GM18873 (cell line): ENCODE results near the gene JAG2.

ENCODE experiments used
- ATAC-seq: cut with Tn5 transposase; IDR thresholded peaks from one replicate; pipeline ENCODE4 v1.9.1; 2021; ENCODE audit warnings: mild to moderate bottlenecking, moderate library complexity, moderate number of reproducible peaks; ENCODE audit not compliant: unreplicated experiment, low FRiP score

Gene JAG2

DNA sequence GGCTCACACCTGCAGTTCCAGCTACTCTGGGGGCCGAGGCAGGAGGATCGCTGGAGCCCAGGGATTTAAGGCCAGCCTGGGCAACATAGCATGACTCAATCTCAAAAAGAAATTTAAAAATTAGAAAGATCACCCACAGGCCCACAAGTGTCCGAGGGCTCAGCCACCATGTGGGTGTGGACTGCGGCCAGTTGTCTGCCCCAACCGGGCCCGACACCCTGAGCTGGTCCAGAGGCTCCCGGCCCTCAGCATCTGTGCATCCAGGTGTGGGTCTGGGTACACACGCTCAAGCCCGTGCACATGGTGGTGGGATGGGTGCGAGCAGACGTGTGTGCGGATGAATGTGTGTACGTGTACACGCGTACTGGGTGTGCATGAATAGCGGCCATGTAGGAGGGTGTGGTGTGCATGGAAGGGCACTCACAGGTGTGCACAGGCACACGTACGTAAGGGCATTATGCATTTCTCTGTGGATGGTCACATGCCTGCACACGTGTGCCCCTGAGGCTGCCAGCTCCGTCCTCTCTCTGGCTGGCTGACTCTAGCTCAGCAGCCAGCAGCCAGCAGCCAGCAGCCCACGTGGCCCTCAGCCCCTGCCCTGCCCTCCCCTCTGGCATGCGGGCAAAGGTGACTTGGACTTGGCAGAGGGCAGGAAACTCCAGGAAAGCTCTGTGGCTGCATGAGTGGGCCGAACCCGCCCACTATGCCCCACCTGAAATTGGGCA, 35.8 kb upstream of the JAG2 start:
- ATAC-seq: no peak

DNA sequence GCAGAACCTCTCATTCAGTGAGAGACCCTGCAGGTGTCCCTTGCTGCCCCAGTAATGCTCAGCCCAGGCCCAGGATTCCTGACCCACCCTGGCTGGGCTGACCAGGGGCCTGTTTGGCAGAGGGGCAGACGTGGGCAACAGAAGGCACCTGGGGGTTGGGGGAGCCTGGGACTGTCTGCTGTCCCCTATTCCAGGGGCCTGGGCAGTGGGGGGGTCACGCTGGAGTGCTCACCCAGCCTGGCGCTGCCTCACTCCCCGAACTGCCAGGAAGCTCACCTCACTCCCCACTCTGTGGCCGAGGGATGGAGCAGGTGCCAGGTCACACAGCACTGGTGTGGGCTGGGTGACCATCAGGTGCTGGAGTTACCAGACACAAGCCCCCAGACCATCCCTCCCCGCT, 35.1 kb upstream of the JAG2 start:
- ATAC-seq: no peak

DNA sequence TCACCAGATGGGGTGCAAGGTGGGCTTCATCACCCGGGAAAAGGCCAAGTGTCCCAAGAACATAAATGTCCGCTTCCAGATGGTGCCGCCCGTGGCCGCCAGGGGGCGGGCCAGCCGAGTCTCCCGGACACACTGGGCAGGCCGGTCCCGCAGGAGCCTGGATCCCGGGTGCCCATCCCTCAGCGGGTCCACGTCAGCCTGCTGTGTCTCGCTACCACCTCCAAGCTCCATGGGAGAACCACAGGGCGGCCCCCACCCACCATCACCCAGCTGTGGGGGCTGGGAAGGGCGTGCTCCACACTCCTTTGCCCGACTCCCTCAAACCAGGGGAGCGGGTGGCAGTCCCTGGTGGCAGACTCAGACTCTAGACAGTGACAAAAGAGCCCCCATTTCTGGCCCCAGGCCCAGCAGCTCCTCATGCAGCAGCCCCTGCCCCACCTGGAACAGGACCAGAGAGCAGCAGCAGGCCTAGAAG, 34.5 kb upstream of the JAG2 start:
- ATAC-seq: no peak

DNA sequence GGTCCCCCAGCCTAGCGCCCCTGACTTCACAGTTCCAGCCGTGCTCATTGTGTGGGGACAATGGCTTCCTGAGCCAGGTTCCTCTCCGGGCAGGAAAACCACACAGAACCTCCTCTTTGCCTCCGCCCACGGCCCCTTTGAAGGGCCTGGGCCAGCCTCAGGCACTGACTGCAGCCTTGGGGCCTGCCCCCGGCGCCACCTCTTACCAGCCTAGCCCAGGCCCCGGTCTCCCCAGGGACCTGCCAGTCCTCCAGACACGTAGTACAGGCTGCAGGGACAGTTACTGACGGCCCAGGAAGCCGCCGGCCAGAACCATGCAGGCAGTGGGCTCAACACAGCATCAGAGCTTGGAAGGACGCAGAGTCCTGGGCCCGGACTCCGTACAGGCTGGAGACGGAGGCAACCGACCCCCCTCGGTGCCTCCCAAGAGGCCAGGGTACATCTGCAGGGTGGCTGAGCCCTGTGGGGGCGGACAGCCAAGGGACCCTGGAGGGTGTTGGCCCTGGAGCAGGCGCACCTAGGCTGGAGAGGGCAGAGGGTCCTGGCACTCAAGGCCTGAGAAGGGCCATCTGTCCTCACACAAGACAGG, 33.4 kb upstream of the JAG2 start:
- no peak for ATAC-seq

DNA sequence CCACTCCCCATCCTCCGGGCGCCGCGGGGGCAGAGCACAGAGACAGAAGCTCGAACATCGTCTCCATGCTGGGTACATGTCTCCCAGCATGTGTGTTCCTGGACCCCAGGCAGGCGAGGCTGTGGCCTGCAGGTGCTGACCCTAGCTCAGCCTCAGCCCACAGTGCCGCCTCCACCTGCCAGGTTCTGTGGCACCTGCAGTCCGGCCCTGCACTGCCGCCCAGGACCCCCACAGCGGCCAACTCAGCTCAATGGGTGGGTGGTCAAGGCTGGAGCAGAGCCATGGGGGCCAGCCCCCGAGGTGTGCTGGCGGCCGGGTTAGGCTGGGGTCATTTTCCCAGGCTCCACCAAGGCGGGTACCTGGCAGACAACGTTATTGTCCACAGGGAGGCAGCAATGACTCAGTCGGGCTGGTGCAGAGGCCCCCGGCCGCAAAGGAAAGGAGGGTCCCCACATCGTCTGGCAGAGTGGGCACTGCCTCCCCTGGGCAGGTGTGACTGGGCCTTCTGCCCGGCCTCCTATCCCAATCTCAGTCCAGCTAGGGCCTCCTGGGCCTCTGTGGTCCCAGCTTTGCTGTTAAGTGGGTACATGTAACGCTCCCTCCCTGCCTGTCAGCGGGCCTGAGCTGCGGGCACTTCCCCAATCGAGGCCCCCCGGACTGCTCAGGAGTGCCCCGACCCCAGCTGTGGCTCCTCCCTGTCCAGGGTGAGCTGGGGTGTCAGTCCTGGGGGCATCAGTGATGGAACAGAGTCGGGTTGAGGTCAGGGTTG, 32.8 kb upstream of the JAG2 start:
- ATAC-seq: no peak

DNA sequence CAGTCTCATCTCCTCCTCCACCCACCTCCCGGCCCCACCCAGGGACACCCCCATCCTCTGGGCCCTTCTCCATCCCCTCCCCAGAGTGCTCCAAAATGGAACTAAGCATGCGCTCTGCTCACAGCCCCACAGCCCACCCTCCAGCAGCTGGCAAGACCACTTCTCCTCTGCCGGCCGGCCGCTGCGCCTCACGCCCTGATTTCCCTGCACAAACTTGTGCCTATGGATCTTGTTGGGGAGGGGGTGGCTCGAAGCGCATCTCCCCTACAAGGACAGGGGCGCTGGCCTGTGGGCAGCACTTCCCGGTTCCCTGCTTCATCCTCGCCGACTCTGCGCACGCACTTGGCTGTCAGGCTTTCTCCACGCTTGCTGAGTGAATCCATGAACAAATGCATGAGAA, 32.1 kb upstream of the JAG2 start:
- no peak for ATAC-seq

DNA sequence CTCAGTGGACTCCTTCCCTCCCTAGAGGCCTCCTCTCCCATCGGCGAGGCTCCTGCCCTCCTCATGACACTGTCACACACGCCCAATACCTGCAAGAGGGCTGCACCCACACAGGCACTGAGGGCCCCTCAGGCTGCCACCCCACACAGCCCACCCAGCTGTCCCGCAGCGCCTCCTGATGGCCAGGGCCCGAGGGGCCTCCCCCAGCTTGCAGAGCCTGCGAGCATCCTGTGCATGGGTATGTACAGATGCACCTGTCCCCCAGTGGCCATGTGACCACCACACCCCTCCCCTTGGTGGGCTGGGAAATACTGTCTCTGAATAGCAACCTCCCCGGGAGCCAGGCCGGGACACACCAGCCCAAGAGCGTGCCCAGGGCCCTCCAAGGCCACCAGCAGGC, 31.5 kb upstream of the JAG2 start:
- ATAC-seq: no peak

DNA sequence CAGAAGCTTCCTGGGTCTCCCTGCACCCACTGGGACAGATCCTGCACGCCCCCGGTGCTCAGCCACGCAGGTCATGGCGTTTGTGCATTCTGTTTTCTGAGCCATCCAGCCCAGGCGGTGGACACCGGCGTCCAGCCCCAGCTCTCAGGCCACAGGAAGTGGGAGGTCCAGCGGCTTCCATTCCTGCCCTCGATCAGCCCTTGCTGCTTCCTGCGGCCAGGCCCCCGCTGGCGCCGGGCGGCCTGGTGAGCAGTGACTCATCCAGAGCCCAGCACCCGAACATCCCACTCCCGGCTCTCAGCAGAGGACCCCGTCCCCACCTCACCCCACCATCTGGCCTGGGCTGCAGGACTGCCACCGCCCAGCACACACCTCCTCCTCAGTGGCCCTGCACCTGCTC, 30.5 kb upstream of the JAG2 start:
- ATAC-seq: no peak

DNA sequence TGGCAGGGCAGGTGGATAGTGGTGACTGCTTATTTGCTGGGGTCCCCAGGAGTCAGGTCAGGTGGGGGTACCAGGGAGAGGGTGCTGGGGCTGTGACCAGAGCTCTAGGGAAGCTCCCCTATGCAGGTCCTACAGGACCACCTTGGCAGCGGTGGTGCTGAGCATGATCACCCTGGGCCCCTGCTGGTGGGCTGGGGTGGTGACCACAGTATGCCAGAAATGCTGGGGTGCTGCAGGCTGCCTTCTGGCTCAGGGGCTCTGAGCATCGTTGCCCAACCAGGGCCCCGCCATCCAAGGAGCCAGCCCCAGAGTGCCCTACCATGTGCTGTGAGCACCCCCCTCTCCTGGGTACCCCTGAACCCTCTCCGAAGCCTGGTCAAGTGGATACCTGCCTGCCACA, 30.0 kb upstream of the JAG2 start:
- ATAC-seq: no peak

DNA sequence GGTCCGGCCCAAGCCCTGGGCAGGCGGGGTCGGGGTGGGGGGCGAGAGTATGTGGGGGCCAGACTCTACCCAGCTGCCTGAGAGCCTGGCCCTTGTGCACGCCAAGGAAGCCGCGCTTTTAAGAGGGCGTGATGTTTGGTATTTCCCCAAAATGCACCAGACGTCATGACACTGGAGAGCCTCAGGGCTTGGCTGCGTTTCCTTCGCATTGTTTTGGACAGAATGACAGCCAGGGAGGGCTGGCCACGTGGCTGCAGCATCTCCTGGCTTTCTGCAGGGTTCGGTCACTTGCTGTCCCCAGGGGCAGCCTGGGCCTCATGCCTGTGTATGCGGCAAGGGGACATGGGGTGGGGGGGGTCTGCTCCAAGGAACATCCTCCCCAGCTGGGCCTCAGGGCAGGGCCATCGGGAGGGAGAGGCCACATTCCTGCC, 28.6 kb upstream of the JAG2 start:
- no peak for ATAC-seq

DNA sequence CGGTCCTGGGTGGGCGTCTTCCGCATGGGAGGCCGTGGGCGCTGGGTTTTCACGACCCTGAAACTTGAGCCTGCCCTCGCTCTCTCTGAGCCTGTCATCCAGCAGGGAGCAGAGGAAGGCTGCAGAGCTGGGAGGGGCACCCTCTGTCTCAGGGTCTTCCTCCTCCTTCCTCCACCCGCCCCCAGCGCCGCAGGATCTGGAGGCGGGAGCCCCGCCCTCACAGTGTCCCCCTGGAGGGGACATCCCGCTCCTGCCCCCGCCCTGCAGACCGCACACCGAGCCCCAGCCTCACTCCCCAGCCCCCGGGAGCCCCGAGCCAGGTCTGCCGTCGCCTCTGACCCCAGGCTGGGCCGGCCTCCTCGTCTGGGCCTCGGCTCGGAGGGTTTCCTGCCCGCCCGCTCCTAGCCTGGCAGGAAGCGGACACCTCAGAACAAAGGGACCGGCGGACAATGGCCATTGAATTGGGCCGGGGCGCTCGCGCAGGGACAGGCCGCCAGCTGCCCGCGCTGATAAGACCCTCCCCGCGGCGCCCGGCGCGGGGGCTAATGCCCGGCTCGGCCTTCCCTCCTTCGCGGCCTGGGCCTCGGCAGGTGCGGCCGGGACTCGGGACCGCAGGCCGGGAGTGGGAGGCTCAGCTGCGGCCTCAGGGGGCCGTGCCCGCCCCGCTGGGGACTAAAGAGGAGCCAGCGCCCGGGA, 27.8 kb upstream of the JAG2 start:
- ATAC-seq: no peak

DNA sequence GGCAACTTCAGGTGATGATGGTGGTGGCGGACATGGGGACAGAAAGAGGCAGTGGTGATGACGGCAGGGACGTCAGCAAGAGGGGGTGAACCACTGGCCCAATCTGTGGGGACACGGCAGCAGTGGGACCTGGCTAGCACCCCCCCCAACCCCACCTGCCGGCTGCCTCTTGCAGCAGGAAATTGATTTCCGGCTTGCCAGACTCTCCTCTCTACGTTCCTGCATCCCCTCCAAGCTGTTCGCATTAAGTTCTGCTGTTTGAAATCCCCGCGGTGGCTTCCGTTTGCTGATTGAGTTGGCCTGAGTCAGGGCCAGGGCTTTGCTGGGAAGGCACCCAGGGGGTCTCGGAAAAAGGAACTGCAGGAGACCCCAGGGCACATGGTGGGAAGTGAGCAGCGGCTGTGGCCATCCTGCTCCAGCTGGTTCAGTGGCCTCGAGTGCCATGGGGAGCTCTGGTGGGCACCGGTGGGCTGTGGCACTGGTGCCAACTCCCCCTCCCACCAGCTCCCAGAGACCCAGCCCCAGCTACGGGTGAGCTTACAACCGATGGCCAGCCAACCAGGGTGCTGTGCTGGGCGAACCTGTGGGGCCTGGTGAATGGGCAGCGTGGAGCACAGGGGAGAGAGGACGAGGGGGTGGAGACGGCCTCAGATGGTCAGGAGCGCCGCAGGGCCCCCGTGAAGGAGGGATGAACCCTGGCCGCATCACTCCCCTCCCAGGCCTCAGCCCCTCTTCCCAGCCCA, 27.1 kb upstream of the JAG2 start:
- no peak for ATAC-seq

DNA sequence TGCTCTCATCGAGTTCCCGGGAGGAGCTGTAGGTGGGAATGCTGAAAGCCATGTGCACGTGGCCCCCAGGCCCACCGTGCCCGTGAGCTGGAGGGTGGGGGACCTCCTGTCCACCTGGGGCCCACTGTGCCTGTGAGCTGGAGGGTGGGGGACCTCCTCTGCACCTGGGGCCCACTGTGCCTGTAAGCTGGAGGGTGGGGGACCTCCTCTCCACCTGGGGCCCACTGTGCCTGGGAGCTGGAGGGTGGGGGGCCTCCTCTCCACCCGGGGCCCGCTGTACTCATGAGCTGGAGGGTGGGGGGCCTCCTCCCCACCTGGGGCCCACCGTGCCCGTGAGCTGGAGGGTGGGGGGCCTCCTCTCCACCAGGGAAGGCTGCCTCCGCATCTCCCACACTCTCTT, 26.5 kb upstream of the JAG2 start:
- no peak for ATAC-seq

DNA sequence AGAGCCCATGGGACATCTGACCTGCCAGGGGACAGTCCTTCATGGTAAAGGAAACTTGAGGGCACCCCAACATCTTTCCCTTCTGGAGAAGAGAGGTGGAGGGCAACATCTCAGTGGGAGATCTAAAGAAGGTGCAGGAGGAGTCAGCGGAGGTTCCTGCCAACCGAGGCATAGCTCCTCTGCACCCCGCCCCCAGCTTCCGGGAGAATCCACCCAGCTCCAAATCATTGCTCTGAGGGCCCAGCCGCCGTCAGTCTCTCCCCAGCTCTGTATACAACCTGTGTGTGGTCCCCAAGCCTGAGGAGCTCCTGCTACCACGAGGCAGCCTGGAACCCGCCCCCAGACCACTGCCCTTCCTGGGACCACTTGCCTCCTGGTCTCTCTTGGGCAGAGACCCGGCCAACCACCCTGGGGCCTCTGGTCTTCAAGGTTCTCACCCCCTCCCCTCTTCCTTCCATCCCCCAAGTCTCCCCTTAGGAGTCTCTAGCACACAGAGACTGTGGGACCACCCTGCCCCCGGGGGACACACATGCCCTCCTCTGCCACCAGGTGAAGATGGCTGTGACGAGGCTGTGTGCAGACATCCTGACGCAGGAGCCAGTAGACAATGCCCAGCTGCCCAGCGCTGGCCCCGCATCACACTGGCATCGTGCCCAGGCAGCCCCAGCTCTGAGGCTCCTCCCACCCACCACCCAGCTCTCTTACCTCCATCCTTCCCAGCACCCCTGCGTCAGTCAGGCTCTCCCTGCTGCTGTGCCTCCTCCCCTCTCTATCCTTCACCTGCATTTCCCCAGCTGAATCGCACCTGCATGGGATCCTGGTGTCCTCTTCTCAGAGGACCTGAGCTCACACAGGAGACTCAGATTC, 25.6 kb upstream of the JAG2 start:
- no peak for ATAC-seq

DNA sequence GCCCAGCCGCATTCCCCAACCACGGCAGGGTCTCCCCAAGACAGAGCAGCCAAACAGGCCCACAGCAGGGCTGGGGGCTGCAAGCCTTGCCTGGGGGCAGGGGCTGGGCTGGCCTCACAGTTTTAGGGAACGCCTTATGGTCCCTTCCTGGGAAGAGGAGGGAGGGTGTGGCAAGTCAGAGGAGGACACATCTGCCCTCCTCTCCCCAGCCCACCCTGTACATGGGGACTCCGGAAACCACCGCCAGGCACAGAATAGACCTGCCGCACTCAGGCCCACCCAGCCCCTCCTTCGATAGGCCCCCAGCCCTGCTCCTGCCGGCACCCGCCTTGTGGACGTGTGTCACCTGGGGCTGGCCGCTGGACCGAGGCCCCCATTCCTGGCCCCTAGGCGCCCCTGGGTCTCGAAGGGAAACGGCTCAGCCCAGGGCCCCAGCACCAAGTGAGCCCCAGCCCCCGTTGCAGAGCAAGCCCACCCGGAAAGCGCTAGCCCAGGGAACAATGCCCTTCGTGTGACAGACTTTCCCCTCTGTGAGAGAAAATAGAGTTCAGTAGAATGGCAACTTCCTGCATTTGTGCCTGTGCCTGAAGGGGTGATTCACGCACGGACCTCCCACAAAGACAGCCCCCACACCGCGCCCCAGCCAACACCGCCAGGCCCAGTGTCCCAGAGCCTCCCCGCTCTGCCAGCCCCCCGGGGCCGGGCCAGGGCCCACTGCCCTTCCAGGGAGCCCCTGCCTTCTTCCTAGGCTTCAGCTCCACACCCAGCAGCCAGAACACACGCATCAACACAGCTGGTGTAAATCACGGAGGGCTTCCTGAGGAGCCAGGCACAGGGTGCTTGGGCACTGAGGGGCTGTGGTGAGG, 24.5 kb upstream of the JAG2 start:
- ATAC-seq: no peak

DNA sequence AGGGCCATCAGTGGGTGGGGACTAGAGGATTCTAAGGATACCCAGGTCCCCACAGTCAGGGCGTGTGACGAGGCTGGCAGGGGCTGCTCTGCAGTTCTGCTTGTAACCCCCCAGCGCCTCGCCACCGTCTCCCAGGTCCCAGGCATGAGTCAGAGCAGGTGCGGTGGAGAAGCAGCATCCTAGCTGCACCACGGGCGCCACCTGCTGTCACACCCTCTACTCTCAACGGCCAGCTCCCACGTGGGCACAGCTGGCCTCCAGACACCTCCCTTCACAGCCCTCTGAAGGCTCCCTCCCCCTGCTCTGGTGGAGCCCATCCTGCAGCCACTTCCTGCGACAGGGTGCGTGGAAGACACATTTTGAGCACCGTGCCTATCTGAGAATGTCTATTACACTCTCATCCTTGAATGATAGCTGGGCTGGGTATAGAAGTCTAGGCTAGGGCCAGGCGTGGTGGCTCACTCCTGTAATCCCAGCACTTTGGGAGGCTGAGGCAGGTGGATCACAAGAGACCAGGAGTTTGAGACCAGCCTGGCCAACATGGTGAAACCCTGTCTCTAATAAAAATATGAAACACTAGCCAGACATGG, 19.5 kb upstream of the JAG2 start:
- ATAC-seq: no peak

DNA sequence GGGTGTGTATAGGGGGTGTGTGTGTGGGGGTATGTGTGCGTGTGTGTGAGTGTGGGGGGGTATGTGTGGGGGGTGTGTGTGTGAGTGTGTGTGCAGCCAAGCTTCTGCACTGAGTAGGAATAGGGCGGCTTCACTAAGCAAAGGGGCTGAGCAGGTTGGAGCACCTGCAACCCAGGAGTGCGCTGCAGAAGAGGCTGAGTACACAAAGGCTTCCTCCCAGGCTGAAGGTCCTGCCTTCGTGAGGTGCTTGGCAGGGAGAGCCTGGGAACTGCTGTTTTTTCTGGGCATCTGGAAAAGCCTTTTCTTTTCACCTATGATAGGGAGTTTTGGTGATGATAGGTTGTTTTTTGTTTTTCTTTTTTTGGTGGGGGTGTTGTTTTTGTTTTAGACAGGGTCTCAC, 18.5 kb upstream of the JAG2 start:
- ATAC-seq: no peak

DNA sequence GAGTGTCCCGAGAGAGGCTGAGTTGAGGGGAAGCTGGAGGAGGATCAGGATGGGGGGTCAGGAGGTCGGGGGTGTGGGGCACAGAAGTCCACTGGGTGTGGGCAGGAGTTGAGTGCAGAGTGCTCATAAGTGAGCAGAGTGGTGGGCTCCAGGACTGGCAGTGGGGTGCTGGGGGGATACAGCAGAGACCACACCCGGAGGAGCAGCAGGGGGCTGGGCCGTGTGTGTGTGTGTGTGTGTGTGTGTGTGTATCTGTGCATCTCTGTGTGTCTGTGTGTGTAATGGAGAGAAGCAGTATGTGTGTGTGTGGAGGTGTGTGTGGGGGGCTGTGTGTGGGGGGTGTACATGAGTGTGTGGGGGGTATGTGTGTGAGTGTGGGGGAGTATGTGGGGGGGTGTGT, 17.4 kb upstream of the JAG2 start:
- no peak for ATAC-seq
